OCI-LY1 (cell line): Measurements from ENCODE around the gene EVA1A.

ENCODE experiments used
- CTCF ChIP-seq: fragments of 200-600 bp; sonication (generic), shearing (Covaris generic); IDR thresholded peaks from 2 replicates; pipeline ENCODE4 v1.5.1; 2017; ENCODE audit warnings: mild to moderate bottlenecking, antibody characterized with exemption, low read length, moderate library complexity, mixed read lengths
- EZH2 ChIP-seq: fragments of 200-600 bp; sonication (generic), shearing (Covaris generic); IDR thresholded peaks from 2 replicates; pipeline ENCODE4 v1.8.0; 2017; ENCODE audit warnings: borderline replicate concordance, mixed run types, mild to moderate bottlenecking, antibody characterized with exemption, low read length, moderate library complexity, mixed read lengths

GRCh38 chr2:75523313-75524275, 37.1 kb downstream of the EVA1A start:
- TF ChIP-seq CTCF (no peak), EZH2 (no peak)
